ENCODE data around the gene DIS3L2.

DNA sequence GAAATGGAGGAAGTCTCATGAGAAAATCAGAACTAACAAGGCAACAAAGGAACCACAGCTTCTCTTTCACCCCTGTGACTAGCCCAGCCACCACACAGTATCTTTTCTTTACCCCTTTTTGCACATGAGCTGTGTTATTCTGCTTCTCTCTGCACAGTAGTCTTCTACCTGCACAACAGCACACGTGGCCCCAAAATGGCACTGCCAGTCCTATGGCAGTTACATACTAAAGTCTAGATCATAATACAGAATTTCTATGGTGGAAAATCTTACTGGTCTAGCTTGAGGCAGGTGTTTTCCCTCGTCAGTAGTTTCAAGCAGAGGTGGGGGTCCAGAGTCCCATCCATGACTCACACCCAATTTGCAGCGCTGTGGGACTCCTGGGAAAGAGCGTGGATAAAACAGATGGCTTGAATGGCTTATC lies 177.7 kb downstream of the DIS3L2 start:
- no peak for TF ChIP-seq IRF1 (CRISPR knock-in tag; IDR thresholded peaks at IDR 0.05)
- TF ChIP-seq E2F1 (CRISPR knock-in tag; IDR thresholded peaks at IDR 0.05) = no peak
- no peak for TF ChIP-seq CTCF (IDR thresholded peaks at IDR 0.05)
- TF ChIP-seq ZBTB21 (CRISPR knock-in tag; IDR thresholded peaks at IDR 0.05; ENCODE audit: borderline replicate concordance) = no peak
- TF ChIP-seq CREB1 (CRISPR knock-in tag; IDR thresholded peaks at IDR 0.05) = no peak
- TF ChIP-seq NR2C2 (CRISPR knock-in tag; IDR thresholded peaks at IDR 0.05) = no peak
- no peak for TF ChIP-seq ATF6 (CRISPR knock-in tag; IDR thresholded peaks at IDR 0.05)
- TF ChIP-seq CBFB (CRISPR knock-in tag; IDR thresholded peaks at IDR 0.05; ENCODE audit: low read depth) = no peak
- TF ChIP-seq ESRRA (CRISPR knock-in tag; IDR thresholded peaks at IDR 0.05; ENCODE audit: borderline replicate concordance) = no peak

Data from WTC11 (cell line).